ACHN (cell line): Measurements from ENCODE around the gene TRIP10.

Experiments
- DNase-seq: peaks from one replicate; pipeline ENCODE4 v3.0.0-alpha.2; 2015
- in situ Hi-C: cut with HindIII; loops from 2 replicates; pipeline ENCODE4 v1.10.0; 2017; ENCODE audit warnings: low sequenced_read_pairs, low pct_ligation_motif_present, low pct_unique_long_range_greater_than_20kb

The TRIP10 gene

DNA sequence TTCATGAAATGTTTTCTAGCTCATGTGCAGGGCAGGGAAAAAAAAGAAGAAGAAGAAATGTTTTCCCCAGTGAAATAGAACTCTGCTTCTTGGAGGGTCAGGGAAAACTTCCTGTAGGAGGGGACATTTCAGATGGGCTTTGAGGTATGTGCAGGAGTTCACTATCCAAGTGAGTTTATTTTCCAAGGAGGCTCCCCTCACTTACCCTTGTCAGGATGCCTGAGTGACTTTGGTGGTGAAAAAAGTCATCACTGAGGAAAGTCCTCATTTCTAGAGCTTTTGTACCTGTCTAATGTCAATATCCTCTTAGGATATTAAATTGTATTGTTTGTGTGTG, 18.4 kb upstream of the TRIP10 start:
- no peak for DNase-seq

DNA sequence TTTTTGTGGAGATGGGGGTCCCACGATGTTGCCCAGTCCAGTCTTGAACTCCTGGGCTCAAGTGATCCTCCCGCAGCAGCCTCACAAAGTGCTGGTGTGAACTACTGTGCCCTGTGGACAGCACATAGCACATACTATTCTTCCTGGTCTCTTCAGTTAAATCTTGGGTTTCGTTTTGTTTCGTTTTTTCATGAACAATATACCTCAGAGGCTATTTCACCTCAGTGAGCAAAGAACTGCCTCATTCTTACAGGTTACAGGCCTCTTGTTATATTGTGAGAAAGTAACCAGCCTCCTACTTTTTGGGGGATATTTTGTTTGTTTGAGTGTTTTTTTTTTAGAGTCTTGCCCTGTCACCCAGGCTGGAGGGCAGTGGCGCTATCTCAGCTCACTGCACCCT, 17.7 kb upstream of the TRIP10 start:
- in situ Hi-C loops: no loop called here

More for the DNA sequence above, 18.4 kb upstream of the TRIP10 start:
- in situ Hi-C loops: no loop called here

DNA sequence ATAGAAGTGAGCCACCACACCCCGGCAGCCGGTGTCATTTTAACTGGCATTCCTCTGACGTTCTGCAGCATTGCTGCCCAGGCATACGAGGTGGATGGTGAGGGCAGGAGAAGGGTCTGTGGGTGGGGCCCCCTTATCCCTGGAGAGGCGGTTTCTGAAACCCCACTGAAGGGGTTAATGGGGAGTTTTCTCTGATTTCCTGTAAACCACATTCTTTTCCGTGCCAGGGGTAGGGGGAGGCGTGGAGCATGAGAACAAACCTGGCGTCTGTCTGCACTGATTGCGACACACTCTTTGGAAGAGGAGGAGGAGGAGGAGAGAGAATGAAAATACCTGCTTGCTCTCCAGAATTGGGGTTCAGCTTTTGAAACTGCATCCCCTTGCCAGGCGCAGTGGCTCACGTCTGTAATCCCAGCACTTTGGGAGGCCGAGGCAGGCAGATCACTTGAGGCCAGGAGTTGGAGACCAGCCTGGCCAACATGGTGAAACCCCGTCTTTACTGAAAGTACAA, 16.3 kb upstream of the TRIP10 start:
- peak; percentile 18 for DNase-seq
- in situ Hi-C loops: no loop called here

More for the DNA sequence above, 17.7 kb upstream of the TRIP10 start:
- no peak for DNase-seq

DNA sequence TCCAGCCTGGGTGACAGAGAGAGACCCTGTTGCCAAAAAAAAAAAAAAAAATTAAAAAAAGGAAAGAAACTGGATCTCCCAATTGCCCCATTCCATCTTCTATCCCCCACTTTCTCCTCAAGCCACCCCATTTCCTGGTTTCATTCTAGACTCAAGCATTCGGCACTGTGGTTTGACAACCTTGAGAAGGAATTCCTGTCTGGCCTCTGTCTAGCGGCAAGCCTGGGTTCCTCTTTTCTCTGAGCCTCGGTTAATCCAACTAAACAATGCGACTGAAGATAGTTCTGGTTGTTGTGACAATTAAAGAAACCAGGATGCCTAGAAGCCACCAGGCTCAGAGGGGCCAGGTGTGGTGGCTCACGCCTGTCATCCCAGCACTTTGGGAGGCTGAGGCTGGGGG, 15.7 kb upstream of the TRIP10 start:
- no peak for DNase-seq
- in situ Hi-C loops: no loop called here

DNA sequence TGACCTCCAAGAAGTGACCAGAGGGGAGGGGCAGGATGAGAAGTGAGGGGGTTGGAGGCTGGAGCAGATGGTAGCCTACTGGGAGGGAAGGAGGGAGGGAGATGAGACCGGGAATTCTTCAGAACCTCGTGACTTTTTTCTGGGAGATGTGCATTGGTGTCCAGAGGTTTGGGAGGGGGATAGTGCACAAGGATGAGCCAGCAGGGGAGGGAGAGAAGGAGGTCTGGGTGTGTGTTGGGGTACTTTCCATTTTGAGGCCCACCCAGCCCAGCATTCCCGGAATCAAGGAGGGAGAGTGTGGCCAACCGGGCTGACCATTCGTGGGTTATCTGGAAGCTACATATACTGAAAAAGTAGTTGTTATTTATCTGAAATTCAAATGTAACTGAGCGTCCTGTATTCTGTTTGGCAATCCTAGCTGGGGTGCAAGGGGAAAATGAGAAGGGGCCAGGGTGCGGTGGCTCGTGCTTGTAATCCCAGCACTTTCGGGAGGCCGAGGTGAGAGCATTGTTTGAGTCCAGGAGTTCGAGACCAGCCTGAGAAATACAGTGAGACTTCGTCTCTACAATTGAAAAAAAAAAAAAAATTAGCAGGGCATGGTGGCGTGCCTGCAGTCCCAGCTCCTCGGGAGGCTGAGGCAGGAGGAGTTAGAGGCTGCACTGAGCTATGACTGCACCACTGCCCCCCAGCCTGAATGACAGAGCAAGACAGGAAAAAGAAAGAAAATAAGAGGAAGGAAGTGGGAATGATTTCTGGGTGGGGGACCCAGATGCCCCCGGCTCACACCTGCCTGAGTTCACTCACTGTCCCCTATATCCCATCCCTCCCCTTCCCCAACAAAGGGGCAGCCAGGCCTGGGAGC, 14.6 kb upstream of the TRIP10 start:
- in situ Hi-C loops: no loop called here
- no peak for DNase-seq

DNA sequence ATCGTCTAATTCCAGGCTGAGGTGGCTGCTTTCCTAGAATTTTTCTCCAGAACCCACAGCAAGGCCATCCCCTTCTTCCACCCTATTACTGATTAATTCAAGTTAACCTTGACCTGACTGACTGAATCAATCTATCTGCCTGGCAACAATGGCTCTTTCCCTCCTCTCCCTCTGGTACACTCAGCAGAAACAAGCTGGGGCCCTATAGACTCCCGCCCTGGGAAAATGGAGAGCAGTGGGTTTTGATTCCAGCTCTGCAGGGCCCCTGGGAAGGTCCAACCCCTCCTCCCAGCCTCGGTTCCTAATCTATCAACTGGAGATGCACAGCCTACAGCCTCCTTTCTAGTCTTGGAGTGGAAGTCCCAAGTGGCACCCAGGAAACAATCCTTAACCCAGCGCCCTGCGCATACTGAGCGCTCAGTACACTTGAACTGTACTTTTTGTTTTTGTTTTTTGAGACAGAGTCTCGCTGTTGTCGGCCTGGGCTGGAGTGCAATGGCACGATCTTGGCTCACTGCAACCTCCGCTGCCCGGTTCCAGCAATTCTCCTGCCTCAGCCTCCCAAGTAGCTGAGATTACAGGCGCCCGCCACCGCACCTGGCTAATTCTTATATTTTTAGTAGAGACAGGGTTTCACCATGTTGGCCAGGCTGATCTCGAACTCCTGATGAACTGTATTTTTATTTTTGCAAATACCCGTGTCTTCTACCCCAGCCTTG, 13.8 kb upstream of the TRIP10 start:
- in situ Hi-C loops: no loop called here
- DNase-seq: peak; percentile 40

DNA sequence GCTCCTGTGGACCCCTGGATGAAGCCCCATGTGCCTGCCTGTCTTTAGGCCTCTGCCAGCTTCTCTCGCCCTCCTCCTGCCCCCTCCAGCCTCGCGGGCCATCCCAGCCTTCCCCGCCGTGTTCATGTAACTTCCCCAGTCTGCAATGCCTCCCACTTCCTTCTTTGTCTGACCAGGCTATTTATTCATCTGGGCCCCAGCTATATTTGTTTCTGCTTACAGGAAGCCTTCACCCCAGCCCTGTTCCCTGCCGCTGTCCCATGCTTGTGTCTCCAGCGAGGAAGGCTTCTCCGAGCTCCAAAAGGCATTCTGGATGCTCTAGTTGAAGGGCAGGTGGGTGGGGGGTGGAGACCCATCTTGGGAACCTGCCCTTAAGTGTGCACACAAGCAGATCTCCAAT, 11.1 kb upstream of the TRIP10 start:
- in situ Hi-C loops: no loop called here
- no peak for DNase-seq

DNA sequence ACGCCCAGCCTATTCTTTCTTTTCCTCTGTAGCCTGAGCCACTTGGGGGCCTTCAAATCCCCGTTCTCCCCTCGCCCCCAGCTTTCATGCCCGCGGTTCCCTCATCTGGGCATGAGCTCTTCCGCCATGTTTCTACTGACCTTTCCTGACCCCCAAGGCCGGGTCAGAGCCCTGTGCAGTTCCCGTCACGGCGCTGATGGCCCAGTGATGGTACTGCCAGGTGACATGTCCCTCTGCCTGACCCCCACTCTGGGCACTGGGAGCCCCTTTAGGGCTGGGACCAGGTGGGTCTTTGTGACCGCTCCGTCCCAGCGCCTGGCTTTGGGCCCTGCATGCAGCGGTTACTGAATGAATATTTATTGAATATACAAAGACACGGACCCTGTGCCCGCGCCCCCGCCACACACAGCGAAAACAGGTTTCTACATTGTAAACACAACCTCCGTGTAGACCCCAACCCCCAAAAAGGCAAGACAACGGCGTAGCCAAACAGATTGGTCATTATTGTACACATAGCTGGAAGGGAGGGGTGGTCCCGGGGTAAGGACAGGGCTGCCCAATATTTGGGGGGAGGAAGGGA, 9.8 kb upstream of the TRIP10 start:
- DNase-seq: no peak

DNA sequence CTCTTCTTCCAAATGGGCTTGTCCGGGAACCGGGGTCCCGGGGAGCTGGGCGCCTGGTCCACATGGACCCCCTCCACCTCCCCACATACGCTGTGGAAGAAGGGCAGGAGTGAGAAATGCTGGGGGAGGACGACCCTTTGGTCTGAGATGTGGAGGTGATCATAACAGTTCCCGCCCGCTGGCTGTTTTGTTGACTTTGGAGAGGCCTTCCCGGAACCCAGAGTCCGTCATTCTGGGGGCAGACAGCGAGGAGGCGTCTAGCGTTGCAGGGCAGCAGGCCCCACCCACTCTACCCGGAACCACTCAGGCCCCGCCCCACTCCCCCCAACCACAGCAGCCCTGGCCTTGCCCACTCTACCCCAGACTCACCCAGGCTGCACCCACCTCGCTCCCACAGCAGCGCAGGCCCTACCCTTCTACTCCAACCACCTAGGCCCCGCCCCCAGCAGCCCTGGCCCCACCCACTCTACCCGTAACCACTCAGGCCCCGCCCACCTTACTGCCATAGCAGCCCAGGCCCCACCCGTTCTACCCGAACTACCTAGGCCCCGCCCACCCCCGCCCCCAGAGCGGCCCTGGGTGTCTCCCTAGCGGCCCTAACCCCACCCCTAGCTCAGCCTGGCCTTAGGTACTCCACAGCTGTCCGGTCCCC, 9.2 kb upstream of the TRIP10 start:
- in situ Hi-C loops: no loop called here
- no peak for DNase-seq

More for the DNA sequence above, 9.8 kb upstream of the TRIP10 start:
- in situ Hi-C loops: no loop called here

DNA sequence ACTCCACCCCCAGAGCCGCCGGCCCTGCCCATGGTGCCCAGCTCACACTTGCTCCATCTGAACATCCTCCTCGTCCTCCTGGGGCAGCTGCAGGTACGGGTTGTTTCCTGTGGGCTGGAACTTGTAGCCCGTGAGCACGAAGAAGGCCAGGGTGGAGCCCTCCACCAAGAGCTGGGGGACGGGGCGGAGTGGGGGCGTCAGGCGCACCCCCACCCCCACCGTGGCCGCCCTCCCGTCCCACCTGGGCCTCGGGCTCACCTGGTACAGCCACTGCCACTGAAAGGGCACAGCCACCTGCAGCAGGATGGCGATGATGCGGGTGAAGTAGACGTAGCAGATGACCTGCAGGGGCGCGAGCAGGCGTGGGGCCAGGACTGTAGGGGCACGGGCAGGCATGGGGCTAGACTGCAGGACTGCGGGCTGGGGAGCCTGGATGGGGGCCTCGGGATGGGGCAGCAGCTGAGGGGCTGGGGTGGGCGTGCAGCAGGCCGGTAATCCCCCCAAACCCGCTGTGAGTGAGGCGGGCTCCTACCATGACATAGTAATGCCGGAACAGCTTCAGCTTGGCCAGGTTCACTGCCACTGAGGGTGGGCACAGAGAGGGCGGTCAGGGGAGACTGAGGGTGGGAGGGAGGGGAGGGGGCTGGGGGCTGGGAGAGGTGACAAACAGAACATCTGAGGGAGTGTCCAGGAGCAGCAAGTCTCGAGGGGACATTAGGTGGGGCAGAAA, 8.4 kb upstream of the TRIP10 start:
- DNase-seq: no peak

DNA sequence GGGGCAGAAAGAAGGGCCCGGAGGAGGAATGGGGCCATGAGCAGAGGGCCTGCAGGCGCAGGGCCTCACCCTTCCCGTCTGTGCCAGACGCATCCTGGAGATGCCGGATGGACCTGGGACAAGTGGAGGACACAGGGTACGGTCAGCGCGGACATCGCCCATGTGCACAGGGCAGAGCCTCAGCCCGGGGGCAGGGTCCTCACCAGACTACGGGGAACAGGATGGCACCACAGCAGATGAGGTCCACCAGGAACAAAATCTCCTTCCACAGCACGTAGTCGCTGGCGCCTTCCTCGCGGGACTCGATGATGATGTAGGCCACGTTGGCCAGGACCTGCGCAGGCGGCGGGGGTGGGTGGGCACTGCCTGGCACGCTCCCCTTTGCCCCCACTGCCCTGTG, 7.7 kb upstream of the TRIP10 start:
- in situ Hi-C loops: no loop called here
- no peak for DNase-seq

More for the DNA sequence above, 8.4 kb upstream of the TRIP10 start:
- in situ Hi-C loops: no loop called here

DNA sequence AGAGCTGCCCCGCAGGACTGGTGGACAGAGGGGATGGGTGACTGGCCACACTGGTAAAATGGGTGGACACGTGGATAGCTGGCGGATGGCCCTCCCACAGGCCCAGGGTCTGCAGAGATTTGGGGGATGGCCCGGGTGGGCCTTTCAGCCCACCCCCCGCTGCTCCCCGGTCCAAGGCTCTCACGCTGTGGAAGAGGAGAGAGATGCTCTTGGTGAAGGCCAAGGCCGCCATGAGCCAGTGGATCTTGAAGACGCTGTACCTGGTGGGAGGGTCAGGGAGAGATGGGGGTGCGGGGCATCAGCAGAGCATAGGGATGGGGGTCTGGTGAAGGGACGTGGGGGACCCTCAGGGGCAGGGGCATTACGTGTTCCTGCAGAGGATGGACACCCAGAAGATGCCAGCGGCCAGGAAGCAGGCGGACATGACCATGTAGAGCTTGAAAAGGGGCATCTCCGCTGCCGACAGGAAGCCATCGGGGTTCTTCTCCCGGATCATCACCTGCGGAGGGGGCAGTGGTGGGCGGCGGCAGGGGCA, 6.6 kb upstream of the TRIP10 start:
- in situ Hi-C loops: no loop called here
- no peak for DNase-seq

DNA sequence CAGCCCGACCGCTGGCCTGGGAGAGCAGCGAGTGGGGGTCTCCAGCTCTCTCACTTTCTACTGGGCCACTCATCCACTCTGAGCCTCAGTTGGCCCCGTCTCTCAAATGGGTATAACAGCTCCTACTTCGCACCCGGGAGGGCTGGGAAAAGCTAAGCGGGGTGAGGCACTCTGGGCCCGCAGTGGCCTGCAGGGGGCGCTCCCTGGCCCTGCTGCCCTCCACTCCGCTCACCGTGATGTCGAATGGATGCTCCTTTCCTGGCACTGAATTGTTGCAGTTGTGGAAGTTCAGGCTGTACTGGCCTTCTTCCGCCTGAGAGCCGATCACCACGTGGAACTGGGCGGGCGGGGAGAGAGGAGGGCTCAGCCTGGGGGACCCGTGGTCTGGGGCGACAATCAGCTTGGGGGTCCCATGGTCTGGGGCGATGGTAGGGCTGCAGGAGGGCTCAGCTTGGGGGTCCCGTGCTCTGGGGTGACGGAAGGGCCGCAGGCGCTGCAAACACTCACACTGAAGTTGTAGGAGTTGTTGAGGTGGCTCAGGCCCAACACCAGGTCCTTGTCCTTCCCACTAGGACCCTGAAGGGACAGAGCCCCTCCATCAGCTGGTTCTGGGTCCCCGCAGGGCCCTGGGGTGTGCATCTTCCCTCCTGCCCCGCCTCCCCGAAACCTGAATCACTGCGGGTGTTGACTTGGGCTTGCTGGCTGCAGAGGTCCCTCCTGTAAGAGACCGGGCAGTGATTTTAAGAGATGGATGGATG, 6.0 kb upstream of the TRIP10 start:
- in situ Hi-C loops: no loop called here
- DNase-seq: no peak

DNA sequence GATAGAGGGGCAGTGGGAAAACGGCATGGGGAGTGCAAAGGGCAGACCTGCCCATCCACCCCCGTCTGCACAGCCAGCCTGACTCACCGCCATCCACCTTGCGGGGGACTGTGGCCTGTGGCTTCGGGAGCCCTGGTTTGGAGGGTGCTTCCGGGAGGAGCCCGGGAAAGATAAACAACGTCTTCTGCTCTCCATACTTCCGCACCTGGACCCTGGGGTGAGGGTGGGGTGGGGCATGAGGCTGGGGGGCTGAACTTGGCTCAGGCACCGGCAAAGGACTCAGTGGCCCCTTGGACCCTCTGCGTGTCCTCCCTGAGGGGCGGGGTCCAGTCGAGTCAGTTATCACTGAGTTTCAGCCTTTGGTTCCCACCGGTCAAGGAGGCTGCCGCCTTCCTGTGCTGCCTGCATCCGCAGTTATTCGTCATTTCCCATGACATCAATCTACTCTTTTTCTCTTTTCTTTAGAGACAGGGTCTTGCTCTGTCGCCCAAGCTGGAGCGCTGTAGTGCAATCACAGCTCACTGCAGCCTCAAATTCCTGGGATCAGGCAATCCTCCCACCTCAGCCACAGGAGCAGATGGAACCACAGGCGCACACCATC, 5.3 kb upstream of the TRIP10 start:
- DNase-seq: no peak

DNA sequence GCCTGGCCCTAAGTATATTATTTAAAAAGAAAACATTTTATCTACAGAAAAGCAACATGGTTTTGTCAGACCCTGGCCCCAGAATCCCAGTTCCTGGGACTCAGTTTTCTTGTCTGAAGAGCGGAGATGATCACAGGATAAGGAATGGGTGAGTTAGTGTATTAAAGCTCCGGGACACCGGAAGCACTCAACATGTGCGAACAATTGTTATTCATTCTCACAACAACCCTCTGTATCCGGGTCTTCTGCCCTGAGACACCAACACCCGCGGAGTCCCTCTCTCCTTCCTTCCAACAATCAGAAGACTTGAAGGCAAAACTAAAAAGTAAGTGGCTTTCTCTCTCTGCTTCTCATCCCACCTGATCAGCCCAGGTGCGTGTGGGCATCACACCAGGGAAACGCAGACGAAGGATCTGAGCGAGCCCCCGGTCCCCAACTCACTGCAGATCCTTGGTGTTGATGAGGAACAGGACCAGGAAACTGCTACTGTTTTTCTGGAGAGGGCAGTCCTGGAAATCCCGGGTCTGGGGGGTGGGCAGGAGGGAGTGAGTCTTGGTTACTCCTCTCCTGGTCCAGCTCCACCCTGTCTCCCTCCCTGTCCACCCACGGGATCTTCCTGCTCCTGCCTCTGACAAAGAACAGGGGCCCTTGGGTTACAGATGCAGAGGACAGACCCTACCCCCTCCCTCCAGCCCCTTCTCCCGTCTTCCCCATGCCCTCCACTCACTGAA, 4.1 kb upstream of the TRIP10 start:
- in situ Hi-C loops: no loop called here
- DNase-seq: no peak

More for the DNA sequence above, 5.3 kb upstream of the TRIP10 start:
- in situ Hi-C loops: no loop called here

DNA sequence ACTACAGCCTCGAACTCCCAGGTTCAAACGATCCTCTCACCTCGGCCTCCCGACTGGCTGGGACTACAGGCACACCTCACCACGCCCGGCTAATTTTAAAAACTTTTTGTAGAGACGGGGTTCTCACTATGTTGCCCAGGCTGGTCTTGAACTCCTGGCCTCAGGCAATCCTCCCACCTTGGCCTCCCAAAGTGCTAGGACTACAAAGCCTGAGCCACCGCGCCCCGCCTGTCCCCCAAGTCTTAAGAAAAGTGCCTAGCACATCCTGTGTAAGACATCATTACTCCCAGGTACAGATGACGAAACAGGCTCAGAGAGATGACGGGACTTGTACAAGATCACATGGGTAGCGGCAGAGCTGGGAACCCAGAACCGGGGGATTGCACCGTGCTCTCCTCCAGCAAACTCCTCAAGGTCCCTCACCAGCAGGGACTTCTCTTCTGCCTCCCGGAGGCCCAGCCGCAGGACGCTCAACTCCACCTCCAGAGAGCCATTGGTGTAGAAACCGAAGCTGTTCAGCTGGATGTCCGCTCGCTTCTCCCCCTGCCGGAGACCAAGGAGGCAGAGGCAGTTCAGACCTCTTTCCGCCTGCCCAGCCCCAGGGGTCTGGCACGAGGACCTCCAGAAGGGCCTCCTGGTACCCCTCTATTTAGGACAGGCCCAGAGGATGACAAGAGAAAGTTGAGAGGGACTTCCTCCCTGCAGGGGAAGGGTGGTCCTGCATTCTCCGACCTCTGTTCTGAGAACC, 3.1 kb upstream of the TRIP10 start:
- in situ Hi-C loops: no loop called here
- DNase-seq: peak; percentile 89
